Measurements from ENCODE around the gene PCBP3.
"Not testable (repeated sequence)": the region's sequence is repeated elsewhere in the genome, so short reads cannot be mapped to it uniquely, and the experiment has no call there.

The PCBP3 gene

GRCh38 chr21:45885930-45886601, 242.5 kb downstream of the PCBP3 start:
- peak in 2 of 4 experiments; percentile 49 to 50 for DNase-seq

GRCh38 chr21:45886610-45887026, 243.1 kb downstream of the PCBP3 start:
- no peak for DNase-seq

GRCh38 chr21:45887120-45887611, 243.6 kb downstream of the PCBP3 start:
- no peak for DNase-seq

GRCh38 chr21:45887788-45888187, 244.3 kb downstream of the PCBP3 start:
- no peak for DNase-seq

GRCh38 chr21:45888386-45889009, 245.0 kb downstream of the PCBP3 start:
- DNase-seq, result peak in 1 of 4 experiments; percentile 31

GRCh38 chr21:45889256-45889655, 245.7 kb downstream of the PCBP3 start:
- DNase-seq, result no peak

- DNase-seq, result no peak
Observed at GRCh38 chr21:45889961-45890360, 246.4 kb downstream of the PCBP3 start.

- no peak for DNase-seq
Observed at GRCh38 chr21:45891388-45892155, 248.0 kb downstream of the PCBP3 start.

- peak in 1 of 4 experiments; percentile 19 for DNase-seq
Observed at GRCh38 chr21:45892156-45892915, 248.8 kb downstream of the PCBP3 start.

GRCh38 chr21:45892916-45893739, 249.6 kb downstream of the PCBP3 start:
- DNase-seq, result no peak

DNA sequence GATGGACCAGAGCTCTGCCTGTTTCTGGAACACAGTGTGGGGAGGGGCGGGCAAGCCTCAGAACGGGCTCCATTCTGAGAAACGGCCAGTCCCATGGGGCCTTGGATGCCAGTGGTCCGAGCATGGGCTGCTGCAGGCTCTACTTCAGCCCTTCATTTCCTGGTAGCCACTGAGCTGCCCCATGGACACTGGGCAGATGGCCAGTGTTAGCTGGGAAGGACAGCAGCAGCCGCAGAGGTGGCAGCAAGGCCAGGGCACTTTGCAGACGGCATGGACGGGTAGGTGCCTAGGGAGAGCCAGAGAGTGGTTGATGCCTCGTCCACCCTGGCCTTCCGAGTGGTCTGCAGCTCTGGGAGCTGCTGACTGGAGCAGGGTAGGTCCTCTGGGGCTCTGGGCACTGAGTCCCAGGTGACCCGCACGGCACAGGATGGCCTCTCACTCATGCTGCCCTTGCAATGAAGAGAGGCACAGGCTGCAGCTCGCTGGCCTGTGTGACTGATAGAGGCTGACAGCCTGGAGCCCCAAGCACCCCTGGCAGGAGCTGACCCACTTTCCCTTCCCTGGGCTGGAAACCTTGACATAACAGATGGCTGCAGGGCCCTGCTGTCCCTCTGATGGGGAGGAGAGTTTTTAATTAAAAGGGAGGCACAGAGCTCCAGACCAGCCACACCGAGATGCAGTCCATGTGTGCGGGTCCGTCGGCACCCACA, 250.4 kb downstream of the PCBP3 start:
- DNase-seq, result no peak

DNA sequence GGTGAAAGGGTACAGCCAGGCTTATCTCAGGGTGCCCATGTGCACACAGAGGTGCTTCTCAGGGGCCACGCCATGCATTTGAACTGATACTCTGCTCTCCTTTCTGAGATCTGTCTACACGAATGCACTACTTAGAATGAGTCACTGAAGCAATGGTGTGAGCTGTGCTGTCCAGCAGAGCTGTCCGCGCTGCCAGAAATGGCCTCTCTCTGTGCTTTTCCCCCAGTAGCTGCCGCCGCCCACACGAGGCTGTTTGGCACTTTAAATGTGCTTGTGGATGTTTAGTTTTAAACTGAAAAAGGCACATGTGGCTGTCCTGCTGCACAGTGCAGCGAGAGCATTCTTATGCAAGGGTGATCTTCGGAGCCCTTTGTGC, 250.9 kb downstream of the PCBP3 start:
- DNase-seq, result no peak

DNA sequence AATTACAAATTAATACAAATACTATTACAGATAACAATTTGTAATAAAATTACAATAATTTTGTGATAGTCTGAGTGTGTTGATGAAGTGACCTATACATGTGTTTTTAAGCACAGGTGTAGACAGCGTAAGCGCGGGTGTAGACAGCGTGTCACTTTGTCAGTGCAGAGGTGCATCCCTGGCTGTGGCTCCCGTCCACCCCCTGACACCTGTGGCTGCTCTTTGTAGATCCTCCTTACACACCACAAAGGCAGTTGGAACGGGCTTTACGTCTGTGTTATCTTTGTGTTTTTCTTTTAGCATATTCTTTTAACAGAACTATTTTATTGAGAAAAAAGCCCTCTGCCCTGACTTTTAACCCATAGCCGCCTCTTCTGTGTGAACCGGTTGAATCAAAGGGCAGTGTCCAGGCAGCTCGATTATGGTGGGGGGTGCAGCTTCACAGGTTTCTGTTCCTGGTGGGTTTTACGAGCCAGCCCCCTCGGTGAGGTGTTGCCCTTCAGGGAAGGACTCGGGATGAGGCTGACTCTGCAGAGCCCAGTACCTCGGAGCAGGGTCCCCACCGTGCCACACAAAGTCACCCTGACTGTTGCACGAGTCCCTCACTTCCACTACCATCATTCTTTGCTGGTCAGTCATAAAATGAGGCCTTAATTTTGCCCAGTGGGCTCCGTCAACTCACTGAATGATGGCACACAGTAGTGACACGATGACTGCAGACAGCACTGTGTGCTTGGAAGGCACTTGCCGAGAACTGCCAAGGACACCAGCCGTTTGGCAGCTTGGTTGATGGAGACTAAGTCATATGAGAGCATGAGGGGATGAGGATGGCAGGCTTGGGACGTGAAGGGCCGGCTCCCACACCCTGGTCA, 251.6 kb downstream of the PCBP3 start:
- no peak for DNase-seq

GRCh38 chr21:45895778-45896370, 252.3 kb downstream of the PCBP3 start:
- DNase-seq, result no peak

GRCh38 chr21:45896431-45896830, 252.9 kb downstream of the PCBP3 start:
- DNase-seq, result not testable (repeated sequence)

DNA sequence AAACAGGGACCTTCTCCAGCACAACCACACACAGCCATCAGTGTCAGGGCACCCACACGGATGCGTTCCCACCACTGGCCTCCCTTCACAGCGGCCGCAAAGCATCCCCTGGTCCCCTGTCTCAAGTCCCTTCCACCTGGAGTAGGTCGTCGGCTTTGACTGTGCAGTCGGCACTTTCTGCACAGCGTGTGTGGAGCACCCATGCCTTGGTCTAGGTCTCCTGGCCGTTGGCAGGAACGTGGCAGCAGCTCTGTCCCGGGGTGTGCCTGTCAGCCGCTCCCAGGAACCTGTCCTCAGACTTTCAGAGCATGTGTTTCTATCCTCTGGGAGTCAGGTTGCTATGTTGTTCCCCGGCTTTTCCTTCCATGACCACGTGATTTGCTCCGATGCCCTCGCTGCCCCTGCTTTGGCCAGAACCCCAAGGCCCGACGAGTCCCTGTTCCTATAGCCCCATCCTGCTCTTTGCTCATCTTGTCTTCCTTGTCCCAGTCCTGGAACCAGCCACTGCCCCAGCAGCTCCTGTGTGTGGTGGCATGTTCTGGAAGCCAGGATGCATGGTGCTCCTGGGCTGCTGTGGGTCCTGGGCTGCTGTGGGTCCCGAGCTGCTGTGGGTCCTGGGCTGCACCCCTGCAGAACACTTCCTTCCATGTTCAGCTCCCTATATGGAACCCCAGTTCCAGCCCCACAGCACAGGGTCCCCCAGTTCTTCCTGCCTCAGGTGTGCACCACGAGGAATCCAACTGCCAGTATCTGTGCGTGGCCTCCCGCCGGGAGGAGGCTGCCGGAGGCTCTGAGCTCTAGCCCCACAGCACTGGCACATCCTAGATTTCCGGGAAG, 253.9 kb downstream of the PCBP3 start:
- no peak for DNase-seq

DNA sequence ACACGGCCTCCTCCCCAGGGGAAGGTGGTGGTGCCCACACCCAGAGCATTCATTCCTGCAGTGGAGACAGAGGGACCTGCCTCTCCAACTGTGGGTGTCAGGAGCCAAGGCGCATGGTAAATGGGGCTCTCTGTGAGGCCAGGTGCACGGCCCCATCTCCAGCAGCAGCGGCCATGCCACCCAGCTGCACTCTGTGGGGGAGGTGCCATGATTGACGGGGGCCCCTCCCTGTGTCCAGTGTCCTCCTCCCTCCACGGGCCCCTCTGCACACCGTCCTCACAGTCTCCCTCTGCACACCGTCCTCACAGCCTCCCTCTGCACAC, 254.5 kb downstream of the PCBP3 start:
- DNase-seq, result no peak

GRCh38 chr21:45898781-45899180, 255.3 kb downstream of the PCBP3 start:
- DNase-seq, result no peak
